OCI-LY7 (cell line): Measurements from ENCODE around the gene AATK. TPM values are rescaled to one million over a fixed set of nuclear protein-coding genes. Genes with fewer than 3 reads are reported as not detected.

Source experiments
- BruUV-seq: library from RNA; stranded (reverse); fragments of 400-500 nt; replicated peaks from 2 replicates; lab custom pipeline; 2021; lab: Mats Ljungman, UMichigan
- CTCF ChIA-PET: fragments of 300-600 bp; sonication (Branson Sonifier 250); formaldehyde crosslinking; loops from one replicate; lab custom pipeline; 2022; ENCODE audit warnings: antibody characterized with exemption; ENCODE audit not compliant: unreplicated experiment; lab: Charles Lee
- POLR2A ChIA-PET: fragments of 300-600 bp; sonication (Branson Sonifier 250); formaldehyde crosslinking; loops from one replicate; lab custom pipeline; 2022; ENCODE audit warnings: antibody characterized with exemption; lab: Charles Lee
- DNase-seq: peaks from one replicate; pipeline ENCODE4 v3.0.0-alpha.2; 2015; ENCODE audit warnings: low spot score
- H2AFZ ChIP-seq: fragments of 200-600 bp; sonication (generic), shearing (Covaris generic); 2 replicates; pipeline ENCODE4 v1.6.1; 2014; ENCODE audit warnings: mild to moderate bottlenecking, antibody characterized with exemption, low read length, moderate library complexity
- H3K27ac ChIP-seq: fragments of 200-600 bp; sonication (generic); 2 replicates; pipeline ENCODE4 v1.5.1; 2014; ENCODE audit warnings: mixed run types, low read depth, mild to moderate bottlenecking, moderate library complexity, low read length, inconsistent platforms; ENCODE audit not compliant: poor library complexity, severe bottlenecking
- H3K36me3 ChIP-seq: fragments of 200-600 bp; sonication (generic); 2 replicates; pipeline ENCODE4 v1.6.1; 2014; ENCODE audit warnings: mild to moderate bottlenecking, antibody characterized with exemption, low read length, moderate library complexity, mixed read lengths; ENCODE audit not compliant: insufficient read depth
- H3K4me1 ChIP-seq: fragments of 200-600 bp; sonication (generic); 2 replicates; pipeline ENCODE4 v1.5.1; 2014; ENCODE audit warnings: mild to moderate bottlenecking, low read length; ENCODE audit not compliant: insufficient read depth, poor library complexity, severe bottlenecking
- H3K4me2 ChIP-seq: fragments of 200-600 bp; sonication (generic); 2 replicates; pipeline ENCODE4 v1.6.1; 2014; ENCODE audit warnings: mild to moderate bottlenecking, low read length
- H3K4me3 ChIP-seq: fragments of 200-600 bp; sonication (generic); 2 replicates; pipeline ENCODE4 v1.5.1; 2014; ENCODE audit warnings: mild to moderate bottlenecking, low read depth, low read length; ENCODE audit not compliant: poor library complexity, severe bottlenecking
- H3K79me2 ChIP-seq: fragments of 200-600 bp; sonication (generic); 2 replicates; pipeline ENCODE4 v1.6.1; 2016; ENCODE audit warnings: low read depth, mild to moderate bottlenecking, low read length, moderate library complexity, mixed read lengths; ENCODE audit not compliant: insufficient read depth
- H3K9me2 ChIP-seq: fragments of 200-600 bp; sonication (generic); 2 replicates; pipeline ENCODE4 v1.6.1; 2016; ENCODE audit warnings: mild to moderate bottlenecking, low read length, mixed read lengths; ENCODE audit not compliant: insufficient read depth
- H3K9me3 ChIP-seq: fragments of 200-600 bp; sonication (generic); 2 replicates; pipeline ENCODE4 v1.6.1; 2014; ENCODE audit warnings: mild to moderate bottlenecking, mixed run types, low read length, mixed read lengths
- H4K20me1 ChIP-seq: fragments of 200-600 bp; sonication (generic); 2 replicates; pipeline ENCODE4 v1.6.1; 2014; ENCODE audit warnings: mild to moderate bottlenecking, antibody characterized with exemption, low read length, moderate library complexity, mixed read lengths; ENCODE audit not compliant: insufficient read depth
- CTCF ChIP-seq: fragments of 200-600 bp; sonication (generic); conservative IDR thresholded peaks from 2 replicates; pipeline ENCODE4 v1.5.1; 2014; ENCODE audit warnings: mild to moderate bottlenecking, antibody characterized with exemption, low read length, moderate library complexity, mixed read lengths
- EZH2phosphoT487 ChIP-seq: fragments of 200-600 bp; sonication (generic); IDR thresholded peaks from 2 replicates; pipeline ENCODE4 v1.6.1; 2018; ENCODE audit warnings: low read depth, borderline replicate concordance, mild to moderate bottlenecking, mixed run types, antibody characterized with exemption, low read length, moderate library complexity, mixed read lengths
- intact Hi-C: fragments of 100-400 bp; cut with micrococcal nuclease; formaldehyde crosslinking; loops from one replicate; pipeline ENCODE4 v1.10.0; 2022; ENCODE audit not compliant: unreplicated experiment
- total RNA-seq, 2 experiments: library from RNA; depleted of rRNA in 1 of 2; stranded (reverse); fragments of >200 nt in 1 of 2; shearing (Covaris generic) in 1 of 2; gene quantifications; 2 replicates each; pipeline ENCODE4 v1.2.3, GENCODE V29; 2014 to 2022

The AATK gene
- total RNA-seq, 2 experiments from 2014 or later, result 0.03 TPM; not detected in 1

DNA sequence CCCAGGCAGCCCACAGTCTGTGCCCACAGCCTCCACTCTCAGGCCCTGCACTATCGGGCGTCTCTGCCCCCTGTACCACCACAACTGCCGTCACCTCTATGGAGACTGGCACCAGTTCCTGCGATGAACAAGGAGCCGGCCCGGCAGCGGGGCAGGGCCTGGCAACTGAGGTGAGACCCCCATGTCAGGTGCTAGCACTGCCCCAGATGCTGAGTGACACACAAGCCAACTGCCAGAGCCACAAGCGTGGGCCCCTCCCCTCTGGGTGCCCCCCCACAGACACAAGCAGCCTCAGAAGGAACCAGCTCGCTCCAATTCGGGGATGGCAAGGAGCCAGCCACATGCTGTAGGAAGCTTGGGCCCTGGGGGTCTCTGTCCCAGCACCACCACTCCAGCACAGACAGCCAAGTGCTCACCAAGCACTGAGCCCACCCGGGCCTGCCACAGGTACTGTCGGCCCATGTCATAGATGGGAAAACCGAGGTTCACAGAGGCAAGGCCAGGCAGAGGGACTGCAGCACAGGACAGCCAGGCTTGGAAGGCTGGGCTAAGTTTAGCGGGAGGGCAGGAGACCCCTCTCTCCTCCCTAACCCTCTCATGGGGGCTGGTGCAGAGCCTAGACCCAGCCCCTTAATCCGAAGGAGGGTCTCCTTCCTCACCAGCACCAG is 2.2 kb downstream of the AATK start:
- intact Hi-C loops, result no loop called here
- Histone ChIP-seq H3K79me2 (no peaks in the 10 kb centered on the region), H3K36me3 (no peaks in the 10 kb centered on the region), H3K4me2 (no peak overlapping the region), H3K4me3 (no peak overlapping the region), H3K9me2 (no peaks in the 10 kb centered on the region), H3K4me1 (no peaks in the 10 kb centered on the region), H4K20me1 (no peaks in the 10 kb centered on the region), H3K9me3 (no peaks in the 10 kb centered on the region), H2AFZ (no peak overlapping the region), H3K27ac (no peak overlapping the region)
- BruUV-seq, result no TSS peak
- no peak for TF ChIP-seq EZH2phosphoT487
- TF ChIP-seq CTCF, result no peak
- POLR2A ChIA-PET, result no interaction called here
- no peak for DNase-seq
- CTCF ChIA-PET, result interaction anchor here (0.6 kb wide), 1 partner anchor 277 kb away, joined by 4 read pairs; no protein-coding TSS in a partner anchor

- TF ChIP-seq EZH2phosphoT487, result no peak
- no peak for TF ChIP-seq CTCF
Measured at GRCh38 chr17:81163051-81163695, 2.8 kb downstream of the AATK start.

GRCh38 chr17:81162491-81162890 is 3.5 kb downstream of the AATK start:
- intact Hi-C loops, result no loop called here
- Histone ChIP-seq H3K79me2 (no peaks in the 10 kb centered on the region), H3K4me3 (no peak overlapping the region), H3K4me1 (no peaks in the 10 kb centered on the region), H3K27ac (no peak overlapping the region), H3K9me3 (no peaks in the 10 kb centered on the region), H4K20me1 (no peaks in the 10 kb centered on the region), H3K9me2 (no peaks in the 10 kb centered on the region), H3K4me2 (no peak overlapping the region), H3K36me3 (no peaks in the 10 kb centered on the region), H2AFZ (no peak overlapping the region)
- no peak for DNase-seq
- CTCF ChIA-PET, result no interaction called here
- POLR2A ChIA-PET, result no interaction called here
- no TSS peak for BruUV-seq
- TF ChIP-seq CTCF, result no peak
- TF ChIP-seq EZH2phosphoT487, result no peak

More at GRCh38 chr17:81163051-81163695, 2.8 kb downstream of the AATK start:
- BruUV-seq, result no TSS peak
- no peak overlapping the region for H2AFZ ChIP-seq
- H3K4me3 ChIP-seq, result no peak overlapping the region
- no peaks in the 10 kb centered on the region for H3K9me3 ChIP-seq
- H3K4me1 ChIP-seq, result no peaks in the 10 kb centered on the region
- H3K27ac ChIP-seq, result no peak overlapping the region
- no peaks in the 10 kb centered on the region for H3K79me2 ChIP-seq
- no peaks in the 10 kb centered on the region for H3K9me2 ChIP-seq
- POLR2A ChIA-PET, result no interaction called here
- H3K4me2 ChIP-seq, result no peak overlapping the region
- CTCF ChIA-PET, result interaction anchor here (0.6 kb wide), 1 partner anchor 278 kb away, joined by 4 read pairs; no protein-coding TSS in a partner anchor
- intact Hi-C loops, result no loop called here
- no peaks in the 10 kb centered on the region for H4K20me1 ChIP-seq
- DNase-seq, result no peak
- H3K36me3 ChIP-seq, result no peaks in the 10 kb centered on the region
